CD4-positive, CD25-positive, alpha-beta regulatory T cell (primary cell): ENCODE data around the gene KRTAP10-2. TPM values are rescaled to one million over a fixed set of nuclear protein-coding genes. Genes with fewer than 3 reads are reported as not detected.

Source experiments
- ATAC-seq, 2 donors: fragments of 150-1000 bp; cut with Tn5 transposase; one replicate each; pipeline ENCODE4 v1.10.0; 2021; ENCODE audit warnings: low read depth in 2 of 2, moderate number of reproducible peaks in 2 of 2, moderate library complexity in 1 of 2
- DNase-seq, 3 donors: peaks; one replicate each; pipeline versions ENCODE4 v3.0.0 to v3.0.0-alpha.2; 2012 to 2022; ENCODE audit warnings: mixed read lengths in 1 of 3
- H3K27ac ChIP-seq: one replicate; pipeline ENCODE4 v1.7.0; 2013; ENCODE audit warnings: mild to moderate bottlenecking, low read length; ENCODE audit not compliant: insufficient read depth, poor library complexity, severe bottlenecking
- H3K27me3 ChIP-seq: one replicate; pipeline ENCODE4 v1.7.0; 2013; ENCODE audit warnings: low read length; ENCODE audit not compliant: control insufficient read depth, insufficient read depth
- H3K36me3 ChIP-seq: one replicate; pipeline ENCODE4 v1.7.0; 2013; ENCODE audit warnings: mild to moderate bottlenecking, low read length, moderate library complexity; ENCODE audit not compliant: control insufficient read depth, insufficient read depth
- H3K4me1 ChIP-seq: 2 replicates; pipeline ENCODE4 v1.7.0; 2013; ENCODE audit warnings: mild to moderate bottlenecking, low read length; ENCODE audit not compliant: insufficient read depth, control insufficient read depth, poor library complexity, severe bottlenecking
- H3K4me3 ChIP-seq: one replicate; pipeline ENCODE4 v1.7.0; 2013; ENCODE audit warnings: low read depth, mild to moderate bottlenecking, low read length, moderate library complexity
- H3K9me3 ChIP-seq, 2 experiments: 1 replicate in 1 of 2; 2 replicates in 1 of 2; pipeline ENCODE4 v1.7.0; 2013; ENCODE audit warnings: low read length in 2 of 2, mild to moderate bottlenecking in 1 of 2, moderate library complexity in 1 of 2; ENCODE audit not compliant: control insufficient read depth in 2 of 2
- H3K27ac Mint-ChIP-seq, 3 donors: one replicate each; pipeline ENCODE4 v1.8.0; 2020 to 2022; ENCODE audit warnings: mild to moderate bottlenecking in 3 of 3, mixed read lengths in 3 of 3, moderate library complexity in 2 of 3
- H3K27me3 Mint-ChIP-seq: one replicate; pipeline ENCODE4 v1.8.0; 2022; ENCODE audit warnings: mild to moderate bottlenecking, mixed read lengths
- H3K36me3 Mint-ChIP-seq: one replicate; pipeline ENCODE4 v1.8.0; 2020; ENCODE audit warnings: mixed read lengths
- H3K4me1 Mint-ChIP-seq, 4 donors: one replicate each; pipeline ENCODE4 v1.8.0; 2020 to 2022; ENCODE audit warnings: mixed read lengths in 4 of 4, mild to moderate bottlenecking in 1 of 4
- H3K4me3 Mint-ChIP-seq, 4 donors: one replicate each; pipeline ENCODE4 v1.8.0; 2020 to 2022; ENCODE audit warnings: mild to moderate bottlenecking in 4 of 4, mixed read lengths in 4 of 4, moderate library complexity in 3 of 4
- H3K9me3 Mint-ChIP-seq, 7 donors: one replicate each; pipeline ENCODE4 v1.8.0; 2020 to 2022; ENCODE audit warnings: mixed read lengths in 7 of 7, mild to moderate bottlenecking in 3 of 7, moderate library complexity in 2 of 7
- polyA plus RNA-seq, 4 donors: library from polyadenylated mRNA; unstranded; fragments of 300-500 nt; fragmentation: Illumina TruSeq; gene quantifications; one replicate each; pipeline ENCODE4 v1.2.3, GENCODE V29; 2021
- total RNA-seq: library from RNA; stranded (reverse); gene quantifications from one replicate; pipeline ENCODE4 v1.2.3, GENCODE V29; 2022

The KRTAP10-2 gene
- total and polyA plus RNA-seq, 5 donors from 2014 or later = not detected

DNA sequence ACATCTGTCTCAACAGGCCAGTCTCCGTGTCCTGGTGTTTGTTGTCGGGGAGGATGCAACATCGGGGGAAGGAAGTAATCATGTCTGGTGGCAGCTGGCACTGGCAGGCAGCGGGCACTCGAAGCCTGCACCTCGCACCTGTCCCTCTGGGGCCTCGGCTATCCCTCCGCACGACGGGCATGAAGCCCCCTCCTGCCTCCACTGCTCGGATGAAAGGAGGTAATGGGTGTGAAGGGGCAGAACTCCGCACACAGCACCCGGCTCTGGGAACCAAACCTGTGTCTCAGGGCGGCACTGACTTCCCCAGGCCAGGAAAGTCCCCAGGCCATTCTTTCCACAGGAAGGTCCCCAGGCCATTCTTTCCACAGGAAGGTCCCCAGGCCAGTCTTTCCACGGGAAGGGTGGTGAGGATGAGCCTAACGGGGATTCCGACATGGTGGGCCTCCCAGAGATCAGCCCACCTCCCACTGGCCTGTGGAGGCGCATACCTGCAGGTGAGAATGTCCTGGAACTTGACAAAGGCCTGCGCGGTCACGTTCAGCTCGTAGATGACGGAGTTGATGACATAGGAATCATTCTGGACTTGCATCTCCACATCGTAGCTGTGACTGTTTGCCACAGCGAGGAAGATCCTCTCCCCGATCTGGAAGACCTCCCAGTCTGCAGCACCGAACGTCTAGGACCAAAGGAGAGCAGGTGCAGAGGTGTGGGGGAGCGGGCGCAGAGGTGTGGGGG is 42.4 kb downstream of the KRTAP10-2 start:
- ATAC-seq = no peak
- H3K27me3 Mint-ChIP-seq = no peaks in the 10 kb centered on the region
- H3K4me3 Mint-ChIP-seq = no peak overlapping the region

DNA sequence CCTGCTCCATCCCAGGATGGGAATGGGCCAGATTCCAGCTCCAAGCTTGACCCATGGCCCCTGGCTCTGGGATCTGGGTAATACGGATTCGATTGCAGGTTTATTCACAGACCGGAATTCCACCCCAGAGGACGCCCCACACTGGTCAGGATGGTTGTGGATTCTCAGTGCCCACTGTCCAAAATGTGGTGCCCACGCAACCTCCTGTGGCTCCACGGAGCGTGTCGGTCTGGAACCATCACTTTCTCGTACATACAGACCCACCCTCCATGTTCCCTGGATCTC is 42.9 kb downstream of the KRTAP10-2 start:
- H3K9me3 ChIP-seq = no peaks in the 10 kb centered on the region
- ATAC-seq (no peak), DNase-seq (no peak)
- Mint-ChIP-seq H3K27me3 (no peaks in the 10 kb centered on the region), H3K36me3 (no peaks in the 10 kb centered on the region), H3K27ac (no peak overlapping the region), H3K4me1 (peaks cover 0 to 2% (median 0%) of the 10 kb centered on the region in 4 donors), H3K9me3 (peaks cover 0 to 2% (median 0%) of the 10 kb centered on the region in 7 donors), H3K4me3 (no peak overlapping the region)
- no peaks in the 10 kb centered on the region for H3K27me3 ChIP-seq
- H3K27ac ChIP-seq = no peak overlapping the region
- no peaks in the 10 kb centered on the region for H3K36me3 ChIP-seq
- H3K4me1 ChIP-seq = peaks cover 9% of the 10 kb centered on the region
- H3K4me3 ChIP-seq = no peak overlapping the region

More for the DNA sequence above, 42.4 kb downstream of the KRTAP10-2 start:
- Histone ChIP-seq H3K27me3 (no peaks in the 10 kb centered on the region), H3K4me1 (peaks cover 9% of the 10 kb centered on the region), H3K9me3 (no peaks in the 10 kb centered on the region), H3K36me3 (no peaks in the 10 kb centered on the region), H3K4me3 (no peak overlapping the region), H3K27ac (no peak overlapping the region)
- H3K9me3 Mint-ChIP-seq = peaks cover 0 to 2% (median 0%) of the 10 kb centered on the region in 7 donors
- no peaks in the 10 kb centered on the region for H3K36me3 Mint-ChIP-seq
- no peak for DNase-seq
- peaks cover 0 to under 1% (median 0%) of the 10 kb centered on the region in 4 donors for H3K4me1 Mint-ChIP-seq
- no peak overlapping the region for H3K27ac Mint-ChIP-seq

DNA sequence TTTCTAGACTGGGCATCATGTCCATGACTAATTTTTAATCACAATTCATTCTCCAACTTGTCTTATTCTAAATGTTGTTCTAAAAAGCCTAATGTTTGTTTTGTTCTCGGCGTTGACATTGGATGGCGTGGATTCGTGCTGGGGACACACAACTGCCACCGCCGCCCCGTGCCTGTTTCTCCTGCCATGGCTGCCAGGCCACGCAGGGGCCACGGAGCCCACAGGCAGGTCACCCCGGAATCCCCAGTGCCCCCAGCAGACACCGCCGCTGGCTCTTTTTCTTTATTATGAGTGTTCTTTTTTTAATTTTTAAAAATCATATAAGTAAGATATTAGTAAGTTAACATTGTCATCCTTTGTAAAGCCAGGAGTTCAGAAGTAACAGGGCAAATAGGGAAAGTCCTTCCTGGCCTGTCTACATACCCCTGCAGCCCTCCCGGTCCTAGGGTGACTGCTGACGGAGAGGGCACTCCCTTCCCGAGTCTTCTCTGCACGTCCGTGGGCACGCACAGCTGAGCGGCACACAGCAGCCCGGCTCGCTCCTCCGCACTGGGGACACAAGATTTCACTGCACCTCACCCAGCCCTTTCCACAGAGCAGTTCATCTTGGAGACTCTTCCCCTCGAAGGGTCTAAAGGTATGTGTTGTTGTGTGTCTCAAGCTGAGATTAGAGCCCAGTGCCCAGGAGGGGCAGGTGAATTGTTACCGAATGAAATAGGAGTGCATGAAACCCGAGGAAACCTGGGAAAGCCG is 43.5 kb downstream of the KRTAP10-2 start:
- Histone ChIP-seq H3K36me3 (no peaks in the 10 kb centered on the region), H3K4me3 (no peak overlapping the region), H3K27me3 (no peaks in the 10 kb centered on the region), H3K9me3 (no peaks in the 10 kb centered on the region), H3K4me1 (peaks cover 9% of the 10 kb centered on the region), H3K27ac (no peak overlapping the region)
- Mint-ChIP-seq H3K9me3 (peaks cover 0 to 2% (median 0%) of the 10 kb centered on the region in 7 donors), H3K4me3 (no peak overlapping the region), H3K27ac (no peak overlapping the region), H3K27me3 (no peaks in the 10 kb centered on the region), H3K36me3 (no peaks in the 10 kb centered on the region), H3K4me1 (peaks cover 0 to 2% (median 0%) of the 10 kb centered on the region in 4 donors)
- DNase-seq (no peak), ATAC-seq (no peak)

DNA sequence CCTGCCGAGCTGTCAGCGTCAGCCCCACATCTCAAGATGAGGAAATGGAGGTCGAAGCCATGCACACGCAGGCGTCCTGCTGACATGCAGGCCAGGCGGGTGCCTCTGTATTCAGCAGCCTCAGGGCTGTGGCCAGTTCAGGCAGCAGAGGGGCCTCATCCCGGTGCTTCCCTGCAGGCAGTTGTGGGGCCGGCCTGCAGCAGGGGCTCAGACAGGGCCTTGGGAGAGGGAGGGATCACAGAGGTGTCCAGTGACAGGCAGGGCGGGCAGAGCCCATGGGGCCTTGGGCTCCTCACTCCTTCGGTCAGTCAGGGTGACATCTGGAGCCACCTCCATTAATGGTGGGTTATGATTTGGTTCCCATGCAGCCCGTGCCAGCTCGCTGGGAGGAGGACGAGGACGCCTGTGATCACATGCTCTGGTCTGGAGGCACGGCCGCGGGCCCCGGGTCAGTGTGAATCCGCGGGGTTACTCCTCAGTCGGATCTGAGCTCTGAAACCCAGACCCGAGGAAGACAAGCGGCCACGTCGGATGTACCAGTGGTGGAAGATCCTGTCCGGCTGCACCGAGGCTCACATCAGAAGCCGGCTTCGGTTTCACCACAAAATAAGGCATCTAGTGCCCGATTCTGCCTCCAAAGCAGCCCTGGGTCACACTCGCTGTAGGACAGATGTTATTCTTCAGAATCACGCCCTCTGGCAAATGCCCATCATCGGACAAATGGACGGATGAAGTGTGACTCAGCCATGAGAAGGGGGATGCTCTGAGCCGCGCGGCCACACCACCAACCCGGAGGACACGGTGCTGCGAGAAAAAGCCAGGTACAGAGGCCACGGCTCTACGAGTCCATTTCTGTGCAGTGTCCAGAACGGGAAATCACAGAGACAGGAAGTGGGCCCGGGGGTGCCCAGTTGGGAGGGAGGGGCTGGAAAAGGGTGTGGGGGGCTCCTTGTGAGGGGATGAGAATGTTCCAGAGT is 44.7 kb downstream of the KRTAP10-2 start:
- H3K27me3 ChIP-seq = no peaks in the 10 kb centered on the region
- Mint-ChIP-seq H3K9me3 (no peaks in the 10 kb centered on the region), H3K27me3 (no peaks in the 10 kb centered on the region), H3K27ac (no peak overlapping the region), H3K4me3 (no peak overlapping the region), H3K4me1 (peaks cover 0 to 5% (median 0%) of the 10 kb centered on the region in 4 donors), H3K36me3 (no peaks in the 10 kb centered on the region)
- ATAC-seq (no peak), DNase-seq (no peak)
- no peaks in the 10 kb centered on the region for H3K9me3 ChIP-seq
- H3K27ac ChIP-seq = no peak overlapping the region
- peaks cover 9% of the 10 kb centered on the region for H3K4me1 ChIP-seq
- H3K4me3 ChIP-seq = no peak overlapping the region
- no peaks in the 10 kb centered on the region for H3K36me3 ChIP-seq

DNA sequence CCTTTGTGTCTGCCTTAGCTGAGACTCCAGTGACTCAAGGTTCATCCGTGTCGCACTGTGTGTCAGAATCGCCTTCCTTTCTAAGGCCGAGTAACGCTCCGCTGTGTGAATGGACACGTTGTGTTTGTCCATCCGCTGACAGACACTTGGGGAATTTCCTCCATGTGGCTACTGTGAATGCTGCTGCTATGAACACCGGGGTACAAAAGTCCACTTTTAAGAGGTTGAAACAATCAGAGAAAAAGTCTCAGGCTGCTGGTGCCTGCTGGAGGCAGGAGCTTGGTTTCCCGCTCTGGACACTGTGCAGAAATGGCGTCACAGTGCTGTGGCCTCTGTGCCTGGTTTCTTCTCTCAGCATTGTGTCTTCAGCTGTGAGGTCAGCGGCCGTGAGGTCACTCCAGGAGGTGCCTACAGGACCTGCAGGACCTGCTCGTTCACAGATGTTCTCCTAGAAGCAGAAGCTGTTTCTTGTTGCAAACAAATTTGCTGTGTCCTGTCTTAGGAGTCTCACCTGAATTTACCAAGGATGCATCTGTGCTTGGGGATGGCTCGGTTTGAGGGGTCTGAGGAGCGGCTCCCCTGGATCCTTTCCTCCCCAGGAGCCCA is 45.5 kb downstream of the KRTAP10-2 start:
- ATAC-seq (no peak), DNase-seq (no peak)
- Histone ChIP-seq H3K9me3 (no peaks in the 10 kb centered on the region), H3K4me1 (peaks cover 6% of the 10 kb centered on the region), H3K36me3 (no peaks in the 10 kb centered on the region), H3K4me3 (no peak overlapping the region), H3K27me3 (no peaks in the 10 kb centered on the region), H3K27ac (no peak overlapping the region)
- Mint-ChIP-seq H3K27ac (no peak overlapping the region), H3K4me3 (no peak overlapping the region), H3K27me3 (no peaks in the 10 kb centered on the region), H3K36me3 (no peaks in the 10 kb centered on the region), H3K9me3 (no peaks in the 10 kb centered on the region), H3K4me1 (peaks cover 0 to 5% (median 0%) of the 10 kb centered on the region in 4 donors)

DNA sequence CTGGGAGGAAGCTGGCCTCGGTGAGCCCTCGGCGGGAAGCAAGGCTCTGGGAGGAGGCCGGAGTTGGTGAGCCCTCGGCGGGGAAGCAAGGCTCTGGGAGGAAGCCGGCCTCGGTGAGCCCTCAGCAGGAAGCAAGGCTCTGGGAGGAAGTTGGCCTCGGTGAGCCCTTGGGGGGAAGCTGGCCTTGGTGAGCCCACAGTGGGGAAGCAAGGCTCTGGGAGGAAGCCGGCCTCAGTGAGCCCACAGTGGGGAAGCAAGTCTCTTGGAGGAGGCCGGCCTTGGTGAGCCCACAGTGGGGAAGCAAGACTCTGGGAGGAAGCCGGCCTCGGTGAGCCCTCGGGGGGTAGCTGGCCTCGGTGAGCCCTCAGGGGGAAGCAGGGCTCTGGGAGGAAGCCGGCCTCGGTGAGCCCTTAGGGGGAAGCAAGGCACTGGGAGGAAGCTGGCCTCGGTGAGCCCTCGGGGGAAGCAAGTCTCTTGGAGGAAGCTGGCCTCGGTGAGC is 47.4 kb downstream of the KRTAP10-2 start:
- Mint-ChIP-seq H3K27me3 (no peaks in the 10 kb centered on the region), H3K9me3 (no peaks in the 10 kb centered on the region), H3K4me3 (no peak overlapping the region), H3K36me3 (no peaks in the 10 kb centered on the region), H3K4me1 (peaks cover 0 to 5% (median 0%) of the 10 kb centered on the region in 4 donors), H3K27ac (no peak overlapping the region)
- Histone ChIP-seq H3K4me1 (no peaks in the 10 kb centered on the region), H3K4me3 (no peak overlapping the region), H3K27me3 (no peaks in the 10 kb centered on the region), H3K36me3 (no peaks in the 10 kb centered on the region), H3K27ac (no peak overlapping the region), H3K9me3 (no peaks in the 10 kb centered on the region)
- ATAC-seq (no peak), DNase-seq (peak in 1 of 3 donors; percentile 8)
